ENCODE data around the gene BMPR1A.
A peak's percentile ranks its signal among the peaks of the same experiment; 100 is the strongest.
"Not testable (repeated sequence)": the region's sequence is repeated elsewhere in the genome, so short reads cannot be mapped to it uniquely, and the experiment has no call there.

Gene BMPR1A

GRCh38 chr10:86898511-86898910, 142.1 kb downstream of the BMPR1A start:
- no peak for DNase-seq

- no peak for DNase-seq
These were observed 142.7 kb downstream of the BMPR1A start for GRCh38 chr10:86899132-86899531.

GRCh38 chr10:86899670-86900276, 143.4 kb downstream of the BMPR1A start:
- DNase-seq: peak in 4 of 6 experiments; percentile 9 to 28 (median 14)

GRCh38 chr10:86900955-86901354, 144.5 kb downstream of the BMPR1A start:
- DNase-seq: no peak

GRCh38 chr10:86904600-86904999, 148.2 kb downstream of the BMPR1A start:
- no peak for DNase-seq

- no peak for DNase-seq
These were observed 149.0 kb downstream of the BMPR1A start for GRCh38 chr10:86905429-86905828.

- DNase-seq: no peak
These were observed 158.3 kb downstream of the BMPR1A start for GRCh38 chr10:86914734-86915133.

GRCh38 chr10:86918022-86918471, 161.6 kb downstream of the BMPR1A start:
- DNase-seq: no peak

GRCh38 chr10:86922553-86922961, 166.1 kb downstream of the BMPR1A start:
- no peak for DNase-seq

- no peak for DNase-seq
These were observed 173.3 kb downstream of the BMPR1A start for GRCh38 chr10:86929468-86930380.

GRCh38 chr10:86931872-86932271, 175.5 kb downstream of the BMPR1A start:
- DNase-seq: no peak

GRCh38 chr10:86932674-86933073, 176.3 kb downstream of the BMPR1A start:
- DNase-seq: no peak

GRCh38 chr10:86934162-86934711, 177.8 kb downstream of the BMPR1A start:
- not testable (repeated sequence) for DNase-seq

- no peak for DNase-seq
These were observed 180.5 kb downstream of the BMPR1A start for GRCh38 chr10:86936661-86937501.

GRCh38 chr10:86937502-86938154, 181.2 kb downstream of the BMPR1A start:
- no peak for DNase-seq

- DNase-seq: no peak
These were observed 181.8 kb downstream of the BMPR1A start for GRCh38 chr10:86938260-86938659.

- not testable (repeated sequence) for DNase-seq
These were observed 183.7 kb downstream of the BMPR1A start for GRCh38 chr10:86940076-86940475.

GRCh38 chr10:86940677-86941076, 184.3 kb downstream of the BMPR1A start:
- no peak for DNase-seq

- no peak for DNase-seq
These were observed 185.0 kb downstream of the BMPR1A start for GRCh38 chr10:86941426-86941825.

- no peak for DNase-seq
These were observed 185.6 kb downstream of the BMPR1A start for GRCh38 chr10:86941991-86942421.

GRCh38 chr10:86942441-86943315, 186.3 kb downstream of the BMPR1A start:
- DNase-seq: no peak

Measured in stimulated activated naive CD4-positive, alpha-beta T cell (primary cell).